Measurements from ENCODE around the gene ADGRG7.

DNA sequence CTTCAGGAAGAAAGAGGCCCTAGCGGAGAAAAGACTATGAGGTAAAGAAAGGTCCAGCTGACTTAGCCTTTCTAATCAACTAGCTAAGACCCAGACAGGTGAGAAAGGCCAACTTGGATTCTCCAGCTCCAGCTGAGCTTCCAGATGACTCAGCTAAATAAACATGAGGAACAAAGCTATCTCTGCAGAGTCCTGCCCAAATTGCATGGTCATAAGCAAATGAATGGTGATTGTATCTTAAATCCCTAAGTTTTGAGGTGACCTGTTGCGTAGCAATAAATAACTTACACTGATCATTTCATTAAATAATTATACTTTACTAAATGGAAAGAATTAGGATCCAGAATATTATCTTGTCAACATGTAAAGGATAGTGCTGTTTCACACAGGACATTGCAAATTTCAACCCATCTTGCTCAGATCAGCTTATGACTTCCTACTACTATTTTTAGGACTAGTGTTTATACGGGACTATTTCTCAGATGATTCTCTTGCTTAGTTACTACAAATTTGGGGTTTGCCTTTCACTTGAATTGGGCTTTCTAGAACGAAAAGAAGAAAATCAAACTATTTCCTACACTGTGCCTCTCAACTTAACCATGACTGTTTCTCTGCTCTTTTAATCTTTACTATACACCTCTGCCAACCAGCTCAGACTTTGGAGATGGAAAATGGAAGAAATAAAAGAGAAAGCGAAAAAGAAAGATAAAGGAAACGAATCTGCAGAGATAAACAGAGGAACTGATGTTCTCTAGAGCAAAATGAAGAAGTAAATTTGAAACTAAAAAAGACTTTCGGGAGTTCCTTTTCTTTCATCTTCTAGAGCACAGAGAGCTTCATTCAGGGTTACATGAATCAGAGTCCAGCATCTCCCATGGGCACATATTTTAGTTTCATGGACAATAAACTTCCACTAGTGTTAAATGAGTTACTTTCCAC, 6.6 kb upstream of the ADGRG7 start:
- TF ChIP-seq POLR2A (IDR thresholded peaks at IDR 0.05) (no peak), POLR2AphosphoS5 (IDR thresholded peaks at IDR 0.05) (no peak)
- TF ChIP-seq, protein P1, sequence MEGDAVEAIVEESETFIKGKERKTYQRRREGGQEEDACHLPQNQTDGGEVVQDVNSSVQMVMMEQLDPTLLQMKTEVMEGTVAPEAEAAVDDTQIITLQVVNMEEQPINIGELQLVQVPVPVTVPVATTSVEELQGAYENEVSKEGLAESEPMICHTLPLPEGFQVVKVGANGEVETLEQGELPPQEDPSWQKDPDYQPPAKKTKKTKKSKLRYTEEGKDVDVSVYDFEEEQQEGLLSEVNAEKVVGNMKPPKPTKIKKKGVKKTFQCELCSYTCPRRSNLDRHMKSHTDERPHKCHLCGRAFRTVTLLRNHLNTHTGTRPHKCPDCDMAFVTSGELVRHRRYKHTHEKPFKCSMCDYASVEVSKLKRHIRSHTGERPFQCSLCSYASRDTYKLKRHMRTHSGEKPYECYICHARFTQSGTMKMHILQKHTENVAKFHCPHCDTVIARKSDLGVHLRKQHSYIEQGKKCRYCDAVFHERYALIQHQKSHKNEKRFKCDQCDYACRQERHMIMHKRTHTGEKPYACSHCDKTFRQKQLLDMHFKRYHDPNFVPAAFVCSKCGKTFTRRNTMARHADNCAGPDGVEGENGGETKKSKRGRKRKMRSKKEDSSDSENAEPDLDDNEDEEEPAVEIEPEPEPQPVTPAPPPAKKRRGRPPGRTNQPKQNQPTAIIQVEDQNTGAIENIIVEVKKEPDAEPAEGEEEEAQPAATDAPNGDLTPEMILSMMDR (IDR thresholded peaks at IDR 0.05 in 8 of 11, conservative IDR thresholded peaks at IDR 0.05 in 3 of 11), result no peak

Data from spleen (tissue), 7 donors.